HG03442 (cell line): ENCODE results near the gene CCDC144A.
A peak's percentile ranks its signal among the peaks of the same experiment; 100 is the strongest.
"Not testable (repeated sequence)": the region's sequence is repeated elsewhere in the genome, so short reads cannot be mapped to it uniquely, and the experiment has no call there.

Experiments used
- ATAC-seq: cut with Tn5 transposase; IDR thresholded peaks from one replicate; pipeline ENCODE4 v1.9.1; 2021; ENCODE audit warnings: mild to moderate bottlenecking, moderate library complexity; ENCODE audit not compliant: unreplicated experiment

The CCDC144A gene

GRCh38 chr17:16689731-16690281 is at the start of gene CCDC144A:
Gene CCDC144A, plus strand, starts transcription at chr17:16690241. Its CDS starts 160 bp downstream, at chr17:16690401.
- not testable (repeated sequence) for ATAC-seq

GRCh38 chr17:16649585-16649984 is 40.5 kb upstream of the CCDC144A start:
- ATAC-seq, result no peak

GRCh38 chr17:16652252-16652651 is 37.8 kb upstream of the CCDC144A start:
- no peak for ATAC-seq

- no peak for ATAC-seq
Measured at GRCh38 chr17:16652847-16653366, 37.1 kb upstream of the CCDC144A start.

- peak; percentile 87 for ATAC-seq
Measured at GRCh38 chr17:16653367-16654041, 36.5 kb upstream of the CCDC144A start, which contains the start of gene ZNF624. Gene ZNF624, minus strand, starts transcription at chr17:16653850.

- ATAC-seq, result no peak
Measured at GRCh38 chr17:16661217-16661616, 28.8 kb upstream of the CCDC144A start.

- no peak for ATAC-seq
Measured at GRCh38 chr17:16662936-16663335, 27.1 kb upstream of the CCDC144A start.

GRCh38 chr17:16666553-16666906 is 23.5 kb upstream of the CCDC144A start:
- ATAC-seq, result not testable (repeated sequence)

- not testable (repeated sequence) for ATAC-seq
Measured at GRCh38 chr17:16666907-16667636, 23.0 kb upstream of the CCDC144A start.

- ATAC-seq, result no peak
Measured at GRCh38 chr17:16676676-16677268, 13.3 kb upstream of the CCDC144A start.

- ATAC-seq, result not testable (repeated sequence)
Measured at GRCh38 chr17:16683290-16684138, 6.5 kb upstream of the CCDC144A start.

GRCh38 chr17:16686019-16686418 is 4.0 kb upstream of the CCDC144A start:
- ATAC-seq, result not testable (repeated sequence)

- not testable (repeated sequence) for ATAC-seq
Measured at GRCh38 chr17:16687151-16687550, 2.9 kb upstream of the CCDC144A start.

- ATAC-seq, result not testable (repeated sequence)
Measured at GRCh38 chr17:16690447-16690846, 406 bp downstream of the CCDC144A start.

GRCh38 chr17:16697603-16698002 is 7.6 kb downstream of the CCDC144A start:
- ATAC-seq, result not testable (repeated sequence)

GRCh38 chr17:16745492-16746203 is 55.6 kb downstream of the CCDC144A start:
- not testable (repeated sequence) for ATAC-seq

- not testable (repeated sequence) for ATAC-seq
Measured at GRCh38 chr17:16746571-16746970, 56.5 kb downstream of the CCDC144A start.

GRCh38 chr17:16750515-16750914 is 60.5 kb downstream of the CCDC144A start:
- not testable (repeated sequence) for ATAC-seq

- not testable (repeated sequence) for ATAC-seq
Measured at GRCh38 chr17:16751224-16751923, 61.3 kb downstream of the CCDC144A start.
